NCI-H1694 treated with DMSO at 0.1 percent for 48 hours (cell line): ENCODE measurements around the gene PHF24.
"Not testable (repeated sequence)": the region's sequence is repeated elsewhere in the genome, so short reads cannot be mapped to it uniquely, and the experiment has no call there.

Source experiments
- DNase-seq: peaks from one replicate; lab custom pipeline; 2025; lab: John Stamatoyannopoulos, UW

Gene PHF24

GRCh38 chr9:34957492-34958410, at the start of gene PHF24:
Gene PHF24, plus strand, starts transcription at chr9:34958285. Its CDS starts 13,014 bp downstream, at chr9:34971299.
- DNase-seq = no peak

- no peak for DNase-seq
Measured at GRCh38 chr9:34927061-34927460, 31.0 kb upstream of the PHF24 start.

GRCh38 chr9:34928921-34929320, 29.2 kb upstream of the PHF24 start:
- DNase-seq = no peak

GRCh38 chr9:34929506-34930102, 28.5 kb upstream of the PHF24 start:
- DNase-seq = peak; percentile 19

GRCh38 chr9:34939989-34940388, 18.1 kb upstream of the PHF24 start:
- DNase-seq = not testable (repeated sequence)

- no peak for DNase-seq
Measured at GRCh38 chr9:34948451-34948850, 9.6 kb upstream of the PHF24 start.

GRCh38 chr9:34954225-34954624, 3.9 kb upstream of the PHF24 start:
- DNase-seq = no peak

- DNase-seq = not testable (repeated sequence)
Measured at GRCh38 chr9:34956066-34956465, 2.0 kb upstream of the PHF24 start.

GRCh38 chr9:34956648-34957047, 1.4 kb upstream of the PHF24 start:
- no peak for DNase-seq

GRCh38 chr9:34958411-34958982, 412 bp downstream of the PHF24 start:
- no peak for DNase-seq

- DNase-seq = no peak
Measured at GRCh38 chr9:34959461-34959860, 1.4 kb downstream of the PHF24 start.

GRCh38 chr9:34961574-34962490, 3.7 kb downstream of the PHF24 start:
- DNase-seq = no peak

- no peak for DNase-seq
Measured at GRCh38 chr9:34962546-34962945, 4.5 kb downstream of the PHF24 start.

GRCh38 chr9:34963552-34963951, 5.5 kb downstream of the PHF24 start:
- DNase-seq = no peak

- DNase-seq = no peak
Measured at GRCh38 chr9:34964458-34964857, 6.4 kb downstream of the PHF24 start.

- DNase-seq = no peak
Measured at GRCh38 chr9:34971146-34971811, 13.2 kb downstream of the PHF24 start.

- no peak for DNase-seq
Measured at GRCh38 chr9:34974664-34975063, 16.6 kb downstream of the PHF24 start.

GRCh38 chr9:34976441-34976840, 18.4 kb downstream of the PHF24 start:
- DNase-seq = no peak

- no peak for DNase-seq
Measured at GRCh38 chr9:34976992-34977391, 18.9 kb downstream of the PHF24 start.

- no peak for DNase-seq
Measured at GRCh38 chr9:34980181-34980761, 22.2 kb downstream of the PHF24 start.

- no peak for DNase-seq
Measured at GRCh38 chr9:34982361-34982760, 24.3 kb downstream of the PHF24 start.
